GM12891 (cell line): ENCODE results near the gene BANF1.

ENCODE experiments used
- POLR2A ChIP-seq: IDR thresholded peaks from 2 replicates; pipeline ENCODE4 v1.6.1; 2011; ENCODE audit warnings: low read depth, low read length, control low read depth
- POLR2AphosphoS5 ChIP-seq: IDR thresholded peaks from 2 replicates; pipeline ENCODE4 v1.6.1; 2011; ENCODE audit warnings: low read depth, low read length, control low read depth
- TAF1 ChIP-seq: IDR thresholded peaks from 2 replicates; pipeline ENCODE4 v1.6.1; 2011; ENCODE audit warnings: low read depth, low read length, control low read depth

- peak; percentile 15; the same call in 1 of the 2 replicates for TF ChIP-seq POLR2AphosphoS5
- TF ChIP-seq TAF1 = no peak
- TF ChIP-seq POLR2A = no peak
These were observed 4.0 kb downstream of the BANF1 start for GRCh38 chr11:66006134-66006890.
